ENCODE data around the gene LSS.

The LSS gene

GRCh38 chr21:46266946-46267345 lies 38.4 kb upstream of the LSS start:
- H3K36me3 ChIP-seq (ENCODE audit: control insufficient read depth, insufficient read depth, low read length): no peaks in the 10 kb centered on the region
- H3K79me2 ChIP-seq: no peaks in the 10 kb centered on the region
- H3K4me1 ChIP-seq: no peaks in the 10 kb centered on the region
- no peak overlapping the region for H2AFZ ChIP-seq
- no peak overlapping the region for H3K27ac ChIP-seq
- no peaks in the 10 kb centered on the region for H3K9me3 ChIP-seq (ENCODE audit: control insufficient read depth, low read length)
- TF ChIP-seq, protein P1, sequence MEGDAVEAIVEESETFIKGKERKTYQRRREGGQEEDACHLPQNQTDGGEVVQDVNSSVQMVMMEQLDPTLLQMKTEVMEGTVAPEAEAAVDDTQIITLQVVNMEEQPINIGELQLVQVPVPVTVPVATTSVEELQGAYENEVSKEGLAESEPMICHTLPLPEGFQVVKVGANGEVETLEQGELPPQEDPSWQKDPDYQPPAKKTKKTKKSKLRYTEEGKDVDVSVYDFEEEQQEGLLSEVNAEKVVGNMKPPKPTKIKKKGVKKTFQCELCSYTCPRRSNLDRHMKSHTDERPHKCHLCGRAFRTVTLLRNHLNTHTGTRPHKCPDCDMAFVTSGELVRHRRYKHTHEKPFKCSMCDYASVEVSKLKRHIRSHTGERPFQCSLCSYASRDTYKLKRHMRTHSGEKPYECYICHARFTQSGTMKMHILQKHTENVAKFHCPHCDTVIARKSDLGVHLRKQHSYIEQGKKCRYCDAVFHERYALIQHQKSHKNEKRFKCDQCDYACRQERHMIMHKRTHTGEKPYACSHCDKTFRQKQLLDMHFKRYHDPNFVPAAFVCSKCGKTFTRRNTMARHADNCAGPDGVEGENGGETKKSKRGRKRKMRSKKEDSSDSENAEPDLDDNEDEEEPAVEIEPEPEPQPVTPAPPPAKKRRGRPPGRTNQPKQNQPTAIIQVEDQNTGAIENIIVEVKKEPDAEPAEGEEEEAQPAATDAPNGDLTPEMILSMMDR (IDR thresholded peaks at IDR 0.05): no peak
- H3K4me2 ChIP-seq (ENCODE audit: low read length): no peak overlapping the region
- H3K27me3 ChIP-seq (ENCODE audit: control insufficient read depth, insufficient read depth, low read length): no peaks in the 10 kb centered on the region
- H3K9ac ChIP-seq: no peak overlapping the region
- H3K4me3 ChIP-seq (ENCODE audit: low read depth, low read length): no peak overlapping the region

DNA sequence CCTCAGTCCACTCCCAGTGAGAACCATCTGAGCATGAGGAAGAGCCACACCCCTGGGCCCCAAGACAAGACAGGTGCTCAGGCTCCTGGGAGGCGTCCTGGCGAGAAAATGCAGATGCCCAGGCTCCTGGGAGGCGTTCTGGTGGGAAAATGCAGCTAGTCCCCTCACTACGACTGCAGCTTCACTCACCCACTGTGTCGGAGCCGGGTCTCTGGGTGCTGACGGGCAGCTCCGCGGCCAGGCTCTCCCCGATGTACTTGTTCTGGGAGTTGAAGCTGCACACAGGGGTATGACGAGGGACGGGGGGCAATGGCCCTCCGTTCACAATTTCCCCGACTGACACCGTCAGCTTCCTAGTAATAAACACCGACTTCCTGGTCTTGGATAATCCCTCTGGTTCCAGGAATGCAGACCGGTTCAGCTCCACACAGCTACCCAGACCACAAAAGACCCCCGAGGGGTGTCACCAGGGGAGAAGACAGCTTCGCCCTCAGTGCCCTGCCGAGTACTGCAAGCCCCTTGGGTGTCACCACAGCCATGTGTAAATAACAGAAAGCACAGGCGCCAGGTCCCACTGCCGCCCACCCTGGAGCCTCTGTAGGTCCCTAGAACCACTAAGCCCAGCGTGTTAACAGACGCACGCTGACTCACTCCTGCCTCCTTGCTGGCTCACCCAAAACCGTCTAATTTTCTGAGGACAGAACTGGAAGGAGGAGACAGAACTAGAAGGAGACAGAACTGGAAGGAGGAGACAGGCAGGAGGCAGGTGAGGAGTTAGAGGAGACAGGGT lies 37.4 kb upstream of the LSS start:
- H3K79me2 ChIP-seq: no peaks in the 10 kb centered on the region
- H3K4me3 ChIP-seq (ENCODE audit: low read depth, low read length): no peak overlapping the region
- H3K9me3 ChIP-seq (ENCODE audit: control insufficient read depth, low read length): no peaks in the 10 kb centered on the region
- no peaks in the 10 kb centered on the region for H3K36me3 ChIP-seq (ENCODE audit: control insufficient read depth, insufficient read depth, low read length)
- TF ChIP-seq, protein P1 (IDR thresholded peaks at IDR 0.05): no peak
- no peak overlapping the region for H3K9ac ChIP-seq
- H2AFZ ChIP-seq: no peak overlapping the region
- H3K27me3 ChIP-seq (ENCODE audit: control insufficient read depth, insufficient read depth, low read length): no peaks in the 10 kb centered on the region
- H3K4me2 ChIP-seq (ENCODE audit: low read length): no peak overlapping the region
- H3K4me1 ChIP-seq: no peaks in the 10 kb centered on the region
- no peak overlapping the region for H3K27ac ChIP-seq

DNA sequence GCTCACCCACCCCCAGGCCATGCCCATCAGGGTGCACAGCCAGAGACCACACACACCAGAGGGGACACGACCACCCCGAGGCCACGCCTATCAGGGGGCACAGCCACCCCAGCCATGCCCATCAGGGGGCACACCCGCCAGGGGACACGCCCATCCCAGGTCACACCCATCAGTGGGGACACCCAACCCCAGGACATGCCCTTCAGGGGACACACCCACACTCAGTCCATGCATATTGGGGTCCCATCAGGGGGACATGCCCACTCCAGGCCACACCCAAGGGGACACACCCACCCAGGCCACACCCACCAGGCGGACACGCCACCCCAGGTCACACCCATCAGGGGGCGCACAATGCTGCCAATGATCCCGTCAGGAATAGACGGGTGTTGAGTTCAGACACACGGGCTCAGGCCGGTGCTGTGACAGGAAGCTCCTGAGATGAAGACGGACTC lies 36.1 kb upstream of the LSS start:
- Histone ChIP-seq H3K9ac (no peak overlapping the region), H3K4me3 (ENCODE audit: low read depth, low read length) (no peak overlapping the region), H3K36me3 (ENCODE audit: control insufficient read depth, insufficient read depth, low read length) (no peaks in the 10 kb centered on the region), H2AFZ (no peak overlapping the region), H3K4me1 (no peaks in the 10 kb centered on the region), H3K4me2 (ENCODE audit: low read length) (no peak overlapping the region), H3K9me3 (ENCODE audit: control insufficient read depth, low read length) (no peaks in the 10 kb centered on the region), H3K27me3 (ENCODE audit: control insufficient read depth, insufficient read depth, low read length) (no peaks in the 10 kb centered on the region), H3K27ac (no peak overlapping the region), H3K79me2 (no peaks in the 10 kb centered on the region)
- TF ChIP-seq, protein P1 (IDR thresholded peaks at IDR 0.05): no peak

- H3K27me3 ChIP-seq (ENCODE audit: control insufficient read depth, insufficient read depth, low read length): no peaks in the 10 kb centered on the region
- no peaks in the 10 kb centered on the region for H3K79me2 ChIP-seq
- H3K9ac ChIP-seq: no peak overlapping the region
- TF ChIP-seq, protein P1 (IDR thresholded peaks at IDR 0.05): no peak
- H2AFZ ChIP-seq: no peak overlapping the region
- no peaks in the 10 kb centered on the region for H3K4me1 ChIP-seq
- no peak overlapping the region for H3K27ac ChIP-seq
- H3K4me3 ChIP-seq (ENCODE audit: low read depth, low read length): no peak overlapping the region
- H3K9me3 ChIP-seq (ENCODE audit: control insufficient read depth, low read length): no peaks in the 10 kb centered on the region
- no peaks in the 10 kb centered on the region for H3K36me3 ChIP-seq (ENCODE audit: control insufficient read depth, insufficient read depth, low read length)
- H3K4me2 ChIP-seq (ENCODE audit: low read length): no peak overlapping the region
Observed at GRCh38 chr21:46264046-46264689, 35.6 kb upstream of the LSS start.
